Adipocyte (in vitro differentiated cells): ENCODE data around the gene SPATA19.
A peak's percentile ranks its signal among the peaks of the same experiment; 100 is the strongest.

Source experiments
- DNase-seq: peaks from one replicate; pipeline ENCODE4 v3.0.0-alpha.2; 2015; ENCODE audit warnings: low read depth
- H3K27me3 ChIP-seq: replicated peaks from 2 replicates; pipeline ENCODE4 v1.7.0; 2013; ENCODE audit warnings: mild to moderate bottlenecking, low read length, moderate library complexity; ENCODE audit not compliant: control insufficient read depth, insufficient read depth
- H3K36me3 ChIP-seq: 2 replicates; pipeline ENCODE4 v1.7.0; 2013; ENCODE audit warnings: low read length, mild to moderate bottlenecking, moderate library complexity; ENCODE audit not compliant: control insufficient read depth, insufficient read depth, severe bottlenecking
- H3K4me1 ChIP-seq: 2 replicates; pipeline ENCODE4 v1.7.0; 2013; ENCODE audit warnings: mild to moderate bottlenecking, low read length, moderate library complexity; ENCODE audit not compliant: control insufficient read depth, insufficient read depth
- H3K4me3 ChIP-seq: 2 replicates; pipeline ENCODE4 v1.7.0; 2013; ENCODE audit warnings: mild to moderate bottlenecking, low read length, moderate library complexity
- H3K9ac ChIP-seq: 2 replicates; pipeline ENCODE4 v1.7.0; 2013; ENCODE audit warnings: mild to moderate bottlenecking, low read length, moderate library complexity
- H3K9me3 ChIP-seq: 2 replicates; pipeline ENCODE4 v1.7.0; 2013; ENCODE audit warnings: mild to moderate bottlenecking, low read length, moderate library complexity; ENCODE audit not compliant: control insufficient read depth

The SPATA19 gene

GRCh38 chr11:133845413-133845812 lies at the start of gene SPATA19:
Gene SPATA19, minus strand, starts transcription at chr11:133845513. Its CDS starts 67 bp downstream, at chr11:133845446.
- Histone ChIP-seq H3K4me1 (no peaks in the 10 kb centered on the region), H3K9ac (no peak within 1 kb of the TSS), H3K36me3 (no peaks in the 10 kb centered on the region), H3K27me3 (peaks cover 14% of the 10 kb centered on the region), H3K4me3 (no peak within 1 kb of the TSS), H3K9me3 (peaks cover 8% of the 10 kb centered on the region)
- DNase-seq = no peak

GRCh38 chr11:133895061-133895479 lies 49.8 kb upstream of the SPATA19 start:
- no peaks in the 10 kb centered on the region for H3K9me3 ChIP-seq
- peaks cover 18% of the 10 kb centered on the region for H3K27me3 ChIP-seq
- no peaks in the 10 kb centered on the region for H3K36me3 ChIP-seq
- no peak overlapping the region for H3K9ac ChIP-seq
- H3K4me1 ChIP-seq = no peaks in the 10 kb centered on the region
- H3K4me3 ChIP-seq = no peak overlapping the region
- peak; percentile 12 for DNase-seq

GRCh38 chr11:133893381-133893780 lies 48.1 kb upstream of the SPATA19 start:
- Histone ChIP-seq H3K4me1 (no peaks in the 10 kb centered on the region), H3K9me3 (no peaks in the 10 kb centered on the region), H3K36me3 (no peaks in the 10 kb centered on the region), H3K27me3 (peaks cover 16% of the 10 kb centered on the region), H3K4me3 (no peak overlapping the region), H3K9ac (no peak overlapping the region)
- DNase-seq = no peak

- no peak overlapping the region for H3K9ac ChIP-seq
- peaks cover 16% of the 10 kb centered on the region for H3K27me3 ChIP-seq
- no peaks in the 10 kb centered on the region for H3K4me1 ChIP-seq
- H3K36me3 ChIP-seq = no peaks in the 10 kb centered on the region
- DNase-seq = no peak
- H3K4me3 ChIP-seq = no peak overlapping the region
- no peaks in the 10 kb centered on the region for H3K9me3 ChIP-seq
These were observed 47.5 kb upstream of the SPATA19 start for GRCh38 chr11:133892584-133893380.

GRCh38 chr11:133892126-133892525 lies 46.8 kb upstream of the SPATA19 start:
- H3K4me3 ChIP-seq = no peak overlapping the region
- no peaks in the 10 kb centered on the region for H3K4me1 ChIP-seq
- H3K27me3 ChIP-seq = peaks cover 16% of the 10 kb centered on the region
- H3K36me3 ChIP-seq = no peaks in the 10 kb centered on the region
- no peaks in the 10 kb centered on the region for H3K9me3 ChIP-seq
- DNase-seq = no peak
- no peak overlapping the region for H3K9ac ChIP-seq

GRCh38 chr11:133889893-133890292 lies 44.6 kb upstream of the SPATA19 start:
- no peaks in the 10 kb centered on the region for H3K9me3 ChIP-seq
- H3K27me3 ChIP-seq = peaks cover 16% of the 10 kb centered on the region
- no peak for DNase-seq
- no peaks in the 10 kb centered on the region for H3K4me1 ChIP-seq
- H3K9ac ChIP-seq = no peak overlapping the region
- H3K36me3 ChIP-seq = no peaks in the 10 kb centered on the region
- no peak overlapping the region for H3K4me3 ChIP-seq

GRCh38 chr11:133889188-133889587 lies 43.9 kb upstream of the SPATA19 start:
- H3K36me3 ChIP-seq = no peaks in the 10 kb centered on the region
- H3K27me3 ChIP-seq = peaks cover 12% of the 10 kb centered on the region
- DNase-seq = no peak
- no peaks in the 10 kb centered on the region for H3K9me3 ChIP-seq
- no peak overlapping the region for H3K4me3 ChIP-seq
- no peak overlapping the region for H3K9ac ChIP-seq
- no peaks in the 10 kb centered on the region for H3K4me1 ChIP-seq

GRCh38 chr11:133887692-133888332 lies 42.5 kb upstream of the SPATA19 start:
- Histone ChIP-seq H3K4me1 (no peaks in the 10 kb centered on the region), H3K9me3 (no peaks in the 10 kb centered on the region), H3K36me3 (no peaks in the 10 kb centered on the region), H3K27me3 (peaks cover 8% of the 10 kb centered on the region), H3K9ac (no peak overlapping the region), H3K4me3 (no peak overlapping the region)
- no peak for DNase-seq

GRCh38 chr11:133886029-133886428 lies 40.7 kb upstream of the SPATA19 start:
- Histone ChIP-seq H3K36me3 (no peaks in the 10 kb centered on the region), H3K9me3 (no peaks in the 10 kb centered on the region), H3K4me1 (no peaks in the 10 kb centered on the region), H3K27me3 (peaks cover 8% of the 10 kb centered on the region), H3K4me3 (no peak overlapping the region), H3K9ac (no peak overlapping the region)
- no peak for DNase-seq

GRCh38 chr11:133872160-133872559 lies 26.8 kb upstream of the SPATA19 start:
- Histone ChIP-seq H3K36me3 (no peaks in the 10 kb centered on the region), H3K9ac (no peak overlapping the region), H3K27me3 (no peaks in the 10 kb centered on the region), H3K9me3 (peaks cover 5% of the 10 kb centered on the region), H3K4me1 (no peaks in the 10 kb centered on the region), H3K4me3 (no peak overlapping the region)
- no peak for DNase-seq

- Histone ChIP-seq H3K27me3 (no peaks in the 10 kb centered on the region), H3K9ac (no peak overlapping the region), H3K36me3 (no peaks in the 10 kb centered on the region), H3K4me1 (no peaks in the 10 kb centered on the region), H3K4me3 (no peak overlapping the region), H3K9me3 (no peaks in the 10 kb centered on the region)
- DNase-seq = no peak
These were observed 22.1 kb upstream of the SPATA19 start for GRCh38 chr11:133867456-133867855.
